GM19239 (cell line): ENCODE data around the gene NELFB.

Experiments
- DNase-seq: peaks from one replicate; pipeline ENCODE4 v3.0.0; 2011; ENCODE audit warnings: low spot score; ENCODE audit not compliant: insufficient read length
- FAIRE-seq: peaks from 2 replicates; lab custom pipeline; 2011; peaks lifted over from hg19 to GRCh38; lab: Jason Lieb, UNC

The NELFB gene

GRCh38 chr9:137299938-137300337, 44.8 kb downstream of the NELFB start:
- DNase-seq (no peak), FAIRE-seq (no peak)

- FAIRE-seq (peak; percentile 4), DNase-seq (no peak)
Observed at GRCh38 chr9:137300567-137301080, 45.5 kb downstream of the NELFB start.

GRCh38 chr9:137301081-137301947, 46.2 kb downstream of the NELFB start:
- FAIRE-seq (peak; percentile 4), DNase-seq (no peak)

GRCh38 chr9:137302118-137302448, 47.0 kb downstream of the NELFB start, which contains the start of gene NRARP:
NRARP (minus strand) TSS chr9:137302271; CDS start chr9:137301928, 343 bp downstream.
- FAIRE-seq: peak; percentile 49
- DNase-seq: peak; percentile 96

- DNase-seq (peak; percentile 96), FAIRE-seq (peak; percentile 62)
Observed at GRCh38 chr9:137302449-137303150, 47.5 kb downstream of the NELFB start.

- DNase-seq (no peak), FAIRE-seq (no peak)
Observed at GRCh38 chr9:137303151-137303892, 48.2 kb downstream of the NELFB start.

GRCh38 chr9:137303893-137304382, 48.8 kb downstream of the NELFB start:
- no peak for DNase-seq
- FAIRE-seq: no peak

- FAIRE-seq (no peak), DNase-seq (no peak)
Observed at GRCh38 chr9:137304383-137305059, 49.4 kb downstream of the NELFB start.

GRCh38 chr9:137305060-137305797, 50.1 kb downstream of the NELFB start:
- FAIRE-seq (no peak), DNase-seq (no peak)

- FAIRE-seq (no peak), DNase-seq (no peak)
Observed at GRCh38 chr9:137305798-137306065, 50.6 kb downstream of the NELFB start.

GRCh38 chr9:137306066-137306849, 51.1 kb downstream of the NELFB start:
- no peak for FAIRE-seq
- no peak for DNase-seq

GRCh38 chr9:137306850-137307254, 51.7 kb downstream of the NELFB start:
- FAIRE-seq (no peak), DNase-seq (no peak)

GRCh38 chr9:137307255-137308056, 52.3 kb downstream of the NELFB start:
- FAIRE-seq: no peak

GRCh38 chr9:137308057-137308619, 53.0 kb downstream of the NELFB start:
- no peak for DNase-seq

More at GRCh38 chr9:137307255-137308056, 52.3 kb downstream of the NELFB start:
- DNase-seq: no peak

GRCh38 chr9:137309368-137310188, 54.5 kb downstream of the NELFB start:
- FAIRE-seq (no peak), DNase-seq (no peak)

More at GRCh38 chr9:137308057-137308619, 53.0 kb downstream of the NELFB start:
- FAIRE-seq: no peak

GRCh38 chr9:137310189-137311052, 55.3 kb downstream of the NELFB start:
- no peak for FAIRE-seq

More at GRCh38 chr9:137310189-137311052, 55.3 kb downstream of the NELFB start:
- no peak for DNase-seq
